BE2C (cell line): ENCODE data around the gene NAV2.

Experiments
- DNase-seq: peaks from one replicate; pipeline ENCODE4 v3.0.0-alpha.2; 2020
- H3K27me3 ChIP-seq: fragments of 250-450 bp; sonication (Bioruptor Pico); 2 replicates; pipeline ENCODE4 v1.5.1; 2020; ENCODE audit warnings: mild to moderate bottlenecking
- H3K36me3 ChIP-seq: fragments of 250-450 bp; sonication (Bioruptor Pico); 2 replicates; pipeline ENCODE4 v1.5.1; 2020; ENCODE audit warnings: mild to moderate bottlenecking
- H3K4me1 ChIP-seq: fragments of 250-450 bp; sonication (Bioruptor Pico); 2 replicates; pipeline ENCODE4 v1.5.1; 2020
- H3K4me3 ChIP-seq: 2 replicates; pipeline ENCODE4 v1.5.1; 2011; ENCODE audit warnings: low read depth, low read length
- H3K9me3 ChIP-seq: fragments of 250-450 bp; sonication (Bioruptor Pico); 2 replicates; pipeline ENCODE4 v1.5.1; 2020
- TF ChIP-seq, protein P1 (sequence below): IDR thresholded peaks from 2 replicates; pipeline ENCODE4 v1.5.1; 2012; ENCODE audit warnings: mild to moderate bottlenecking, low read depth, low read length

The NAV2 gene

GRCh38 chr11:19980957-19981669 is 268.5 kb downstream of the NAV2 start:
- TF ChIP-seq, protein P1, sequence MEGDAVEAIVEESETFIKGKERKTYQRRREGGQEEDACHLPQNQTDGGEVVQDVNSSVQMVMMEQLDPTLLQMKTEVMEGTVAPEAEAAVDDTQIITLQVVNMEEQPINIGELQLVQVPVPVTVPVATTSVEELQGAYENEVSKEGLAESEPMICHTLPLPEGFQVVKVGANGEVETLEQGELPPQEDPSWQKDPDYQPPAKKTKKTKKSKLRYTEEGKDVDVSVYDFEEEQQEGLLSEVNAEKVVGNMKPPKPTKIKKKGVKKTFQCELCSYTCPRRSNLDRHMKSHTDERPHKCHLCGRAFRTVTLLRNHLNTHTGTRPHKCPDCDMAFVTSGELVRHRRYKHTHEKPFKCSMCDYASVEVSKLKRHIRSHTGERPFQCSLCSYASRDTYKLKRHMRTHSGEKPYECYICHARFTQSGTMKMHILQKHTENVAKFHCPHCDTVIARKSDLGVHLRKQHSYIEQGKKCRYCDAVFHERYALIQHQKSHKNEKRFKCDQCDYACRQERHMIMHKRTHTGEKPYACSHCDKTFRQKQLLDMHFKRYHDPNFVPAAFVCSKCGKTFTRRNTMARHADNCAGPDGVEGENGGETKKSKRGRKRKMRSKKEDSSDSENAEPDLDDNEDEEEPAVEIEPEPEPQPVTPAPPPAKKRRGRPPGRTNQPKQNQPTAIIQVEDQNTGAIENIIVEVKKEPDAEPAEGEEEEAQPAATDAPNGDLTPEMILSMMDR: no peak
- H3K36me3 ChIP-seq: no peaks in the 10 kb centered on the region
- H3K27me3 ChIP-seq: no peaks in the 10 kb centered on the region
- H3K9me3 ChIP-seq: no peaks in the 10 kb centered on the region
- H3K4me1 ChIP-seq: no peaks in the 10 kb centered on the region
- DNase-seq: no peak
- H3K4me3 ChIP-seq: no peak overlapping the region

- no peaks in the 10 kb centered on the region for H3K36me3 ChIP-seq
- DNase-seq: no peak
- TF ChIP-seq, protein P1: no peak
- H3K4me3 ChIP-seq: no peak overlapping the region
- no peaks in the 10 kb centered on the region for H3K4me1 ChIP-seq
- no peaks in the 10 kb centered on the region for H3K27me3 ChIP-seq
- no peaks in the 10 kb centered on the region for H3K9me3 ChIP-seq
Observed at GRCh38 chr11:19982774-19983495, 270.3 kb downstream of the NAV2 start.

- Histone ChIP-seq H3K9me3 (no peaks in the 10 kb centered on the region), H3K27me3 (no peaks in the 10 kb centered on the region), H3K4me1 (no peaks in the 10 kb centered on the region), H3K4me3 (no peak overlapping the region), H3K36me3 (no peaks in the 10 kb centered on the region)
- TF ChIP-seq, protein P1: no peak
- no peak for DNase-seq
Observed at GRCh38 chr11:19984048-19984742, 271.6 kb downstream of the NAV2 start.

GRCh38 chr11:19985111-19985510 is 272.5 kb downstream of the NAV2 start:
- H3K9me3 ChIP-seq: no peaks in the 10 kb centered on the region
- H3K27me3 ChIP-seq: no peaks in the 10 kb centered on the region
- TF ChIP-seq, protein P1: no peak
- H3K4me1 ChIP-seq: no peaks in the 10 kb centered on the region
- H3K36me3 ChIP-seq: no peaks in the 10 kb centered on the region
- DNase-seq: no peak
- no peak overlapping the region for H3K4me3 ChIP-seq

DNA sequence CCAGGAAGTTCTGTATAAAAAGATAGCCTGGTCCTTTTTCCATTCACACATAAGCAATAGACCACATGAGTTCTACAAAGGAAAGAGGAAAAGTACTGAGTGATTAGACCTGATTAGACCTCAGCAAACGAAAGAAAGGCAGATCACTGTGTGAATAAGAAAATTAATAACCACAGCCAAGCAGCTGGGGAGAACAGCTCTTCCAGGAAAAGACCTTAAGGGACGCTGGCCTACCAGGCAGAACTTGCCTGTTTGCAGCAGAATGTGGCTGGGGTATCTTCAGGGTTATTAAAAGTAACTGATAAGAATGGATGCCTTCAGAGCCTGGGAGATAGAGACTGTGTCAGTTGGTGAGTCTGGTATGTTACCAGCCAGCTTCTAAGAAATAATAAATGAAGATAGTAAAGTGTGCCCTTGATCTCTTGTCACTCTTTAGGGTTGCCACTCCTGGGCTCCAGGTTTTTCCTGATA is 274.7 kb downstream of the NAV2 start:
- no peak overlapping the region for H3K4me3 ChIP-seq
- DNase-seq: no peak
- H3K27me3 ChIP-seq: no peaks in the 10 kb centered on the region
- H3K36me3 ChIP-seq: no peaks in the 10 kb centered on the region
- TF ChIP-seq, protein P1: no peak
- H3K9me3 ChIP-seq: no peaks in the 10 kb centered on the region
- H3K4me1 ChIP-seq: no peaks in the 10 kb centered on the region
